Activated T-cell treated with anti-CD3 and anti-CD28 coated beads for 48 hours (primary cell): ENCODE results near the gene MRPS31.

Experiments
- DNase-seq: peaks from one replicate; pipeline ENCODE4 v3.0.0-alpha.2; 2020; ENCODE audit warnings: low read depth

MRPS31 gene

DNA sequence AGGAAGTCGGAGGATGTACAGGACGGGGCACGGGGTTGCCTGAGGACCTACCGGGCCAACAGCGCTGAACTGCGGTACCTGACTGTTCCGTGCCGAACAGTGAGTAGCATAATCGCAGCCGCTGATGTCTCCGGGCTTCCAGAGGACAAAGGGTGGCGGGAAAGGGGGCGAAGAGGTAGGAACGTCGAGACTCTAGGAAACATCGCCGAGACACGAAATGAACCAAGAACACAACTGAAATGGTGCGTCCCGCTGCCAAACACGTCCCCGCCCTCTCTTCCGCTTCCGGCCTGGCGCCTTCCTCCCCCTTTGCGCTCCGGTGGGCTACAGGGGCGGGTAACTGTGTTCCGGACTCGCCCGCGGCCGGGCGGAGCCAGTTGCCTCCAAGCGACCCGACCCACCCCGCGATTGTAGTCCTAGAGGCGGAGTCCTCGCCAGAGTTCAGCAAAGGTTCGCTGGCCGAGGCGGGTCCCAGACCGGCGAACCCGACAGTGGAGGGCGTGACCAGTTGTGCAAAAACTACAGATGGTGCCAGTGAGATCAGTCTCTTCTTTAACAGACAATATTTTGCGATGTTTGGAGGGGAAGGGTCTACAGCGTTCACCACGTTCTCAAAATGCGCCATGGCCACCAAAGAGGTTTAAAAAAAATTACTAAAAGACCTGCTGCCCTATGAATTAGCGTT, at the start of gene MRPS31:
Gene MRPS31 (minus strand): TSS at position 257 of the 685 bp plus-strand sequence. CDS start 54 bp downstream, at position 203.
- peak; percentile 93 for DNase-seq

DNA sequence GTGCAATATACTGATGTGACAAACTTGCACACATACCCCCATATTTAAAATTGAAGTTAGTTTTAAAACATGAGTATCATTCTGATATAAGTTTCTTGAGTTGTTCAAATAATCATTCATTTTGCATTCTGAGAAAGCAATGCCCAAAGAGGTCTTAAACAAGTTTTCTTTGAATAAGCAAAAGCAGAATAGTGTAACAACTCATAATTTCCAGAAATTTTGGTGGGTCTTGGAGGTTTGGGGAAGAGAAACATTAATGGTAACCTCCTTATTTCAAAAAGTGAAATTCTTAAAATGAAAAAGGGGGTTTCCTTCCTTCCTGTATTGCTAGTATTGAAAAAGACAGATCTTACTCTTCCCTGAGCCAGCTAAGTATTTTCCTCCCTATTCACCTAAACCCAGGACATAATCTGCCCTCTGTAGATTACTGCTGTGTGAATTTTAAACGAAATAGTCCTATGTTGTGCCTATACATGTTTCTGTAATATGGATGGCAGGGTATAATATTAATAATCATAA, 48.9 kb upstream of the MRPS31 start:
- DNase-seq = no peak

- DNase-seq = no peak
Measured at GRCh38 chr13:40818926-40819325, 47.9 kb upstream of the MRPS31 start.

DNA sequence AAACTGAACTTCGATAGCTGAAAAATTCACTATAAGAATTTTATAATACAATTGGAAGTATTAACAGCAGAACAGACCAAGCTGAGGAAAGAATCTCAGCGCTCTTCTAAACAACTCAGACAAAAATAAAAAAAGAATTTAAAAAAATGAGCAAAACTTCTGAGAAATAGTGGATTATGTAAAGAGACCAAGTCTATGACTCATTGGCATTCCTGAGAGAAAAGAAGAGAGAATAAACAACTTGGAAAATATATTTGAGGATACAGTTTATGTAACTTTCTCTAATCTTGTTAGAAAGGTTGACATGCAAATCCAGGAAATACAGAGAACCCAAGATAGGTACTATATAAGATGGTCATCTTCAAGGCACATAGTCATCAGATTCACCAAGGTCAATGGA, 43.8 kb upstream of the MRPS31 start:
- DNase-seq = no peak

- DNase-seq = no peak
Measured at GRCh38 chr13:40813667-40814454, 42.9 kb upstream of the MRPS31 start.

DNA sequence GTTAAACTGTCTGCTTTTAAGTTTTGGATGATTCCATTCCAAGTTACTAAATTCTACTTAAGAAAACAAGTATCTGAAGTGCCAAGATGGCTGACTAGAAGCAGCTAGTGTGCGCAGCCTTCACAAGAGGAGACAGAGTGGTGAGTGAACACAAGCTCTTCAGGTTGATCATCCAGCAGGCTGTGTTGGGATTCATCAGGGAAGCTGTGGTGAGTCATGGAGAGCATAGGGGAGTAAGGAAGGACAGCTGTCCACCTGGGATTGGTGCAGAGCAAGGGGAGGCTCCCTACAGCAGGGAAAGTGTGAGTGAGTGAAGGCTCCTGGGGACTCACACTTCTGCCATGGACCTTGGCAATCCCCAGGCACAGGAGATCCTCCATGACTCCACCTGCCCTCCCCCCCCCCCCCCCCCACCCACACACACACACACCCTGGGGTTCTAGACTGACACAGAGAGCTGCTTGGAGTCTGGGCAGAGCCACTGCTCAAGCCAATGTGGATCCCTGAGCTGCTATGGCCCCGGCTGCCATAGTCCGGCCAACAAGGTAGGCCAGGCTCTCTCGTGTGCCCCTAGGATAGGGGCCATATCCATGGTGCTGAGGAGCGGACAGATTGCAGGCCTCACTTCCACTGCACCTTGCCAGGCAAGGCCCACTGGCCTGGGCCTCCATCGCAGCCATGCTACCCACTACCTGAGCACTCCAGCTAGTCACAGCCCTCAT, 41.9 kb upstream of the MRPS31 start:
- DNase-seq = no peak

DNA sequence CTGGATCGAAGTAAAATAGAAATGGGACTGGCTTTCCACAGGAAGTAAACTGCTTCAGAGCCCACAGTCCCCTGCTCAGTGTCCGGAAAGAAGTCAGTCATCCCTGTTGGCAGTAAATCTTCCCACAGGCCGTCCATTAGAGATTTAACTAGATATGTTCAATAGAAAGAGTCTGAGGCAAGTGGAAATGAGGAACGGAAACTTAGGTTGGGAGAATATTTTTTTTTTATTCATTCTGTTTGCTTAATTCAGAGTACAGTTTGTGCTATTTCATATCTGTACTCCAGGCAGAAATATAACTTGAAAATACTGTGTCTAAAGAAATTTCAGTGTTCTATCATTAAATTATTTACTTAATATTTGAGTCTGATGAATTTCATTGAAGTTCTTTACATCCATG, 41.1 kb upstream of the MRPS31 start:
- no peak for DNase-seq

GRCh38 chr13:40809471-40809870, 38.5 kb upstream of the MRPS31 start:
- DNase-seq = no peak

- DNase-seq = no peak
Measured at GRCh38 chr13:40806241-40806640, 35.3 kb upstream of the MRPS31 start.

GRCh38 chr13:40803316-40803715, 32.3 kb upstream of the MRPS31 start:
- DNase-seq = no peak

DNA sequence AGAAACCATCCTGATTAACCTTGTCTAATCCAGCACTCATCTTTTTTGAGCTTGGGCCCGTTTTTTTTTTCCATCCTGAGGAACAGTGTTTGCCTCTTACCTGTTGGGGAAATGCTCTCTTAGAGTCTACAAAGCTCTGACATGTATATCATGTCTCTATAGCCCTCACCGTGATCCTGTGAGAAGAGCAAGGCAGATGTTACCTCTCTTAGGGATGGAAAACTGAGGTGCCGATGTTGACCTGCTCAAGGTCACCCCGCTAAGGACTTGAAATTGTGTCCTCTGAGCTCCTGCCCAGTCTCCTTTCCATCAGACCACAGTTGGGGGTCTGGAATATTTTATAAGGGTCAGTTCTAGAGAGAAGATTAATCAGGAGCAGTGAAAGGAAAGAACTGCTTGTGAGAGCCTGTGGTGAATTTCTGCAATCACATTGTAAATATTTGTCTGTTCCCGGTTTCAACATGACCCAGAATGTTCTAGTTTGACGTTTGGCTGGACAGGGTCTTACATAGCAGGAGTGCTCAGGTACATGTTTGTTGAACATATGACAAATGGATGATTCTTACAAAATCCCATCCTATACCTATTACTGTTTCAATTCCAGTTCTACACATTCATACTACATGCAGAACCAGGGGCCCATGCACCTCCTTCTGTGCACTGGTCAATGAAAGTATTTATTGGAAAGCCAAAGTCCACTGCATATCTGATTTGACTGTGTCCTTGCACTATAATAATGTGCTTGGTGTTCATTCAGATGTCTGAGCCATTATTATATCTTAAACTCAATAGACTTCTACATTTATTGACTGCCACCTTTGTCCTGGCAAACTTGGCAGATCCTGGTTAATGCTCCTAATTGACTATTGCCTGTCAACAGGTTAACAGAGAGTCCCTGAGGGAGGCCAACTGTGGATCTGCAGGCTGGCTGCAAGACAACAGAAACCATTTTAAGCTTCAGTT, 30.5 kb upstream of the MRPS31 start:
- no peak for DNase-seq

GRCh38 chr13:40800559-40800958, 29.6 kb upstream of the MRPS31 start:
- DNase-seq = no peak

- no peak for DNase-seq
Measured at GRCh38 chr13:40799508-40799907, 28.5 kb upstream of the MRPS31 start.

- DNase-seq = no peak
Measured at GRCh38 chr13:40798380-40798779, 27.4 kb upstream of the MRPS31 start.

DNA sequence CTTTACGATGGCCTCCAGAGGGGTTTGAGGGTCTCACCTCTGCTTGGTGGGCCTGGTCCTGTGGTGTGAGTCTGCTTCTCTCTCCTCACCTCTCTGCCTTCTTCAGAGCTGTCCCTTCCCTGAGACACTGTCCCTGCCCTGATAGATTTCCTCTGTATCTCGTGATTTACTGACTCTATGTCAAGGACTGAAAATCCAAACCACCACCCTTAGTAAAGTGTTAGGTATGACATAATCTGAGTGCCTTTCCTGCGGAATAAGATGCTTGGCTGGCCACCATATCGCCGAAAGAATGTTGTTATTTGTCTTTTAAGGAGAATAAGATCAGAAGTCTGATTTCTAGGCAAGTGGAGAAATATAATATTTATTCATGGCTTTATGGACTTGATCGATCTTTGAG, 25.7 kb upstream of the MRPS31 start:
- DNase-seq = no peak

DNA sequence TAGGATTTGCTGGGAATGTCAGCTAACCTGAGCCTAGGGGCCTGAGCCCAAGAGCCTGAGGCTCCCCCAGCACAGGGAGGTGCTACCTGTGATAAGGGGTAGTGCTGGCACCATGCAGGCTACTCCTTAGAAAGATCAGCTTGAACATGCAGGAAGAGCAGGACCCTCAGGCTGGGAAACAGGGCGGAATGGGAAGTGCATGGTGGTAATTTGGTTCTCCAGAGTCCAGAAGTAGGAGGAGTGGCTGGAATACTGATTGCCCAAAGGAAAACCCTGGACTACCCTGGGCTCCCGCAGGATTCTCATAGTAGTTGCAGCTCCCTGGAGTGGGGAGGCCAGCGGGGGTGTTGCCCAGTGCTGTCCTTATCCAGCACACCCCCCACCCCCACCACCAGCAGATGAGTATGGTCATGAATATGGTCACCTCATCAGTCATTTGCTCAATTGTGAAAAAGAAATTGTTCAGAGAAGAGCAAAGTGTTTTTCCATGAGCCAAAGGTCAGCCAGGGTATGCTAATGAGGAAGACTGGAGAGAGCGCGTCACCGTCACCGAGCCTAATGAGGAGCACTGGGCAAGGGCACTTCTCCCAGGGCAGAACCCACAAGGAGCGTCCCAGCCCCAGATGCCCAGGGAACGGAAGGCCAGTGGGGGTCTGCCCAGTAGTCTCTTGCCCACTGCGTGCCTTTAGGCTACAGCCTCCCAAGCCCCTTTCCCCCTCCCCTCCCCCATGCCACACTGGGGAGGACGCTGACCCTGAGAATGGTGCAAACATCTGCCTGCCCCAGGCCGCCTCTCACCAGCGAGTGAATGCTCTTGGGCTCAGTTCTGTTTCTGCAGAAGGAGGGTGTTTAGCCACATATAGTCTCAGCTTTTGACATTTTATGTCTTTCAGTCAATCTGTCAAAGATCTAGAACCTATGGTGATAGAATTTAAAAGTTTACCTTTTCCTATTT, 23.7 kb upstream of the MRPS31 start:
- DNase-seq = no peak

- no peak for DNase-seq
Measured at GRCh38 chr13:40793339-40793738, 22.3 kb upstream of the MRPS31 start.

DNA sequence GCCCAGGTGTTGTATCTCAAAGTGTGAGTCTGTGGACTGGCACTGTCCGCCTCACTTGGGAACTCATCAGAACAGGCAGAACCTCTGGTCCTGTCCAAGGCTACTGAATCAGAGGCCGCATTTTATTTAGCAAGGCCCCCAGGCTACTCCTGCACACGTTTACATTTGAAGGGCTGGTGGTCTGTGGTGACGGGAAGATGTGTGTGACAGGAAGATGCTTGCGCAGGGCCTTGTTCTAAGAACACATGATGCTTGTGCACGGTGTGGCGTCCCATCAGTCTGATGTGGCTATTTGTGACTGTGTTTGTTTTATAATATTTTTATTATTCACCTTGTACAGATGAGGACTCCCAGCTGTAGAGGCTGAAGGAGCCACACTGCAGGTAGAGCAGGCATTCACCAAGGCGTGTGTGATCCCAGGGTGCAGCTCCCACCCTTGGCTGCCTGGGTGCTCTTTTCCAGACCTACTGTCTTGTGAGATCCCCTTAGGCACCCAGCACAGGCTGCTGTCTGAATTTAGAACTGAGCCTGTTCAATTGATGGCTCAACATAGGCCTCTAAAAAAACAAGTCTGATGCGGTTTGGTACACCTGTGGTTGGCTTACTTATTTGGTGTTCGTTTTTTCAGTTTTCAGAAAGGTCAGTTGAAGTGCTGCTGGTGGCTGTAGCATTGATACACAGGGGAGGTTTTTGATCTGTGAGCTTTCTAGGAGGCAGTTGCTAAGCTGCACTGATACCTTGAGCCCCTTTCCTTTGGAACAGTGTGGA, 21.5 kb upstream of the MRPS31 start:
- no peak for DNase-seq

DNA sequence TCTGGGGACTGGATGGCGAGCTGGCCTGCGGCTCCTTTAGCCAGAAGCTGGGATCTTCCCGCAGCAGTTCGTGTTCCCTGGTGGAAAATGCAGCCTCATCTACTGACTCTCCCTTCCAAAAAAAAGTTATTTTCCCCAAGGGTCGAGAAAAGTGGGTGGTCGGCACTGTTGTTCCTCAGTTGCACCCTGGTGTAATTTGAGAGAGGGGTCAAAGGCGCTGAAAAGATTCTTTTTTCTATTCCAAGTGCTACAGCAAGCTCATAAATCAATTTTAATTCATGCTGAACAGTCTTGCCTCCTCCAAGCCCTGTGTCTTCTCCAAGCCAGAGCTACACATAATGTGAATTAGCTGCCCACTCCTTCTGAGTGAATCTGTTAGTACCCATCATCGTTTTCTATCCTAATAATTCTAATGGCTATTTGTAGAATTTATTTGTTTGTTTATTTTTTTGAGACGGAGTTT, 19.2 kb upstream of the MRPS31 start:
- no peak for DNase-seq
